GM10266 (cell line): ENCODE measurements around the gene EIF3K.
"Not testable (repeated sequence)": the region's sequence is repeated elsewhere in the genome, so short reads cannot be mapped to it uniquely, and the experiment has no call there.

Experiments
- DNase-seq: peaks from one replicate; pipeline ENCODE4 v3.0.0; 2012; ENCODE audit errors: extremely low spot score
- TF ChIP-seq, protein P1 (sequence below): IDR thresholded peaks from 2 replicates; pipeline ENCODE4 v1.5.1; 2012; ENCODE audit warnings: mild to moderate bottlenecking, low read depth; ENCODE audit not compliant: control insufficient read depth, insufficient read depth; ENCODE audit errors: missing control alignments

The EIF3K gene

DNA sequence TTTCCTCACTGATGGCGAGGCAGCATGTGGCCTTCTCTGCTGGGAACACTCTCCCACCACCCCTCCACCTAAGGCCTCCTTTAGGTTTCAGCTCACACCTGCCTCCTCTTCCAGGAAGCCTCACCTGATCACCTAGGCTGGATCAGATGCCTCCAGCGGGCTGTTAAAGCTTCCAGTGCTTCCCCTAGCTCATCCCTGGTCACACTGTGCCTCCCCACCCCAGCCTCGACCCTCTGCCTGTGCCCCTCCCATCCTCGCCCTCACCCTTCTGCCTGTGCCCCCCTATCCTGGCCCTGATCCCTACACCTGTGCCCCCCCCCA, 35.0 kb upstream of the EIF3K start:
- TF ChIP-seq, protein P1, sequence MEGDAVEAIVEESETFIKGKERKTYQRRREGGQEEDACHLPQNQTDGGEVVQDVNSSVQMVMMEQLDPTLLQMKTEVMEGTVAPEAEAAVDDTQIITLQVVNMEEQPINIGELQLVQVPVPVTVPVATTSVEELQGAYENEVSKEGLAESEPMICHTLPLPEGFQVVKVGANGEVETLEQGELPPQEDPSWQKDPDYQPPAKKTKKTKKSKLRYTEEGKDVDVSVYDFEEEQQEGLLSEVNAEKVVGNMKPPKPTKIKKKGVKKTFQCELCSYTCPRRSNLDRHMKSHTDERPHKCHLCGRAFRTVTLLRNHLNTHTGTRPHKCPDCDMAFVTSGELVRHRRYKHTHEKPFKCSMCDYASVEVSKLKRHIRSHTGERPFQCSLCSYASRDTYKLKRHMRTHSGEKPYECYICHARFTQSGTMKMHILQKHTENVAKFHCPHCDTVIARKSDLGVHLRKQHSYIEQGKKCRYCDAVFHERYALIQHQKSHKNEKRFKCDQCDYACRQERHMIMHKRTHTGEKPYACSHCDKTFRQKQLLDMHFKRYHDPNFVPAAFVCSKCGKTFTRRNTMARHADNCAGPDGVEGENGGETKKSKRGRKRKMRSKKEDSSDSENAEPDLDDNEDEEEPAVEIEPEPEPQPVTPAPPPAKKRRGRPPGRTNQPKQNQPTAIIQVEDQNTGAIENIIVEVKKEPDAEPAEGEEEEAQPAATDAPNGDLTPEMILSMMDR, result no peak
- no peak for DNase-seq

DNA sequence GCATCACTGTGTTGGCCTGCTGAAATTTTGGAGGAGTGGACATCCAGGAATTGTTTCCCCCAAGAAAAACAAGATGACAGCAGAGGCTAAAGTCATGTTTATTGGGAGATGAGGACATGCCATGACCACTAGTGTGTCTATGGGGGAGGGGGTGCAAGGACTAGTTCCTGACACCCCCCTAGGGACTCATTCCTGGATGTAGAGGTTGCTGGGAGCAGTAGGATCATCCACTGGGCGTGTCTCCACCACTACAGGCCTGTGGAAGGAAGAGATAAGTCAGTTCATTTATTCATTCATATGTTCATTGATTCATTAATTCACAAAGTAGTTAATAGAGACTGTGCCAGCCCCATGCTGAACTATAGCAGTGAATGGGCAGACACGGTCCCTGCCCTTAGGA, 31.4 kb upstream of the EIF3K start:
- TF ChIP-seq, protein P1, result no peak
- DNase-seq, result no peak

DNA sequence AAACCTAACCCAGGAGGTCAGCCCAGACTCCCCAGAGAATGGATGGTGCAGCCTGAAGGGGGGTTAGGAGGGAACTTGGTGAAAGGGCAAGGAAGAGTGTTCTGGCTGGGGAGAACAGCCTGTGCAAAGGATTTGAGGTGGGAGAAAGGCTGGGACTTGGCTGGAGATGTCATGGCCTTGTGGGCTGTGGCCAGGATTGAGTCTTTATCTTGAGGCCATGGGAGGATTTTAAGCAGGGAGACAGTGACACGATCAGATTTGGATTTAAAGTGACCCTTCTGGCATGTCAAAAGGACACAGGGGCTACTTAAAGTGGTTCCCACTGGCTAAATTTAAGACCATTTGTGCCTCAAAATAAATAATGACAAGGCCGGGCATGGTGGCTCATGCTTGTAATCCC, 30.9 kb upstream of the EIF3K start:
- DNase-seq, result no peak
- TF ChIP-seq, protein P1, result no peak

DNA sequence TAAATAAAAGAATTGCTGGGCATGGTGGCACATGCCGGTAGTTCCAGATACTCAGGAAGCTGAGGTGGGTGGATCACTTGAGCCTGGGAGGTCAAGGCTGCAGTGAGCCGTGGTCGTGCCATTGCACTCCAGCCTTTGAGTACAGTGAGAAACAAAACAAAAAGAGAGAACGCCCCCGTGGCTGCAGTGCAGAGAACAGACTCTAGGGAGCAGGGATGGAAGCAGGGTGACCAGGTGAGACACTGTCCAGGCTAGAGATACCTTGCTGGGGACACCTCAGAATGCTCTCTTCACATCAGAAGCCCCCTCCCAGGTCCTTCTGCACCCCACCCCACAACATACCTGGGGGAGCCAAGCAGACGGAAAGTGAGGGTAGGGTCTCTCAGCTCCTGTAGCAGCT, 26.0 kb upstream of the EIF3K start:
- TF ChIP-seq, protein P1, result no peak
- DNase-seq, result no peak

DNA sequence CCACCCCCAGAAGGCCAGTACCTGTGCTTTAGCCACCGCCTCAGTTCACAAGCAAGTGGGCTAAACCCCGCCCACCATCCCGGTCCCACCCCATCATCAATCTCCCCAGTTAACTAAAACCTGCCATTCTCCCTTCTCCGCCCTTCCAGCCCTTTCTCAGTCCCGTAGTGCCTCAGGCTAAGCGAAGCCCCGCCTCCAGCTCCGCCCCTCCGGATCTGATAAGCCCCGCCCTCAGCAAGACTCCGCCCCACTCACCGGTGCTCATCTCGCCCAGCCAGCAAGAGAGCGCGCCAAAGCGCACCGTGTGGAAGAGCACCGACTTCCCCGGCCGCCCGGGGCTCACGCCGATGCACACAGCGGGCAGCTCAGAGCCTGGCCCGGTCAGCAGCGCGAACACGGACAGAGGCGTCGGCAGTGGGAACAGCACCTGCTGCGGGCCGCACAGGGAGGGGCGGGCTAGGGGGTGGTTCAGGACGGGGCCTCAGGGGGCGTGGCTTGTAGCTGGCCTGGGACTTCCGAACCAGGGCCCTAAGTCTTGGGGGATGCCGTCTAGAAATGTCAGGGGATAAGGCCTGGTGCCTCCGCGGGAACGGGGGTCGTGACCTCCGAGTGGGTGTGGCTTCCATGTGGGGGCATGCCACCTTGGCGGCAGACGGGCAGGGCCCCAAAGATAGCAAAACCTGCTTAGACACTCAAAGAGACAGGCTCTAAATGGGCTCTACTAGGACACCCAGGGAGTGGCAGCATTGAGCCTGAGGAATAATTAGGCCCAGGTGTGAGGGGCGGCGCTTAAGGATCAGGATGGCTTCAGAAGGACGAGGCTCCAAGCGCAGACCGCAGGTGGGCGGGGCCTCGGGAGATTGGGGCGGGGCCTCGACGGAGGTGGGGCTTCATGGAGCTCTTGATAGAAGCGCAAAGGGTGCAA, 22.7 kb upstream of the EIF3K start:
- no peak for DNase-seq
- TF ChIP-seq, protein P1, result no peak

DNA sequence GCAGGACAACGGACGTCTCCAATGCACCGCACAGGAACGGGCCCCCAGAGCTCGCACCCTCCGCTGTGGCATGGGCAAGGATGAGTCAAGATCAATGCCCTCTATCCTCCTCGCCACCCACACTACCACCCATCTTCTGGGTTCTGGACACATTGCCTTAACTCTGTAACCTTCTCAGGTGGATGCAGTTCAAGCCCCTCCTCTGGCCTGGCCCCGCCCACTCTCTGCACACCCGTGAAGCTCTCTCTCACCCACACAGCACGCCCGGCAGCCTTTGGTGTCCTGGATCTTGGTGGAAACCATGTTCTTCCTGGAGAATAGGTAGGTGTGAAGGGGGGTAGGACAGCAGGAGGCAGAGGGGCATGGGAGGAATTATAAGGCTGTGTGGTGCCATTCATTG, 21.9 kb upstream of the EIF3K start:
- no peak for DNase-seq

DNA sequence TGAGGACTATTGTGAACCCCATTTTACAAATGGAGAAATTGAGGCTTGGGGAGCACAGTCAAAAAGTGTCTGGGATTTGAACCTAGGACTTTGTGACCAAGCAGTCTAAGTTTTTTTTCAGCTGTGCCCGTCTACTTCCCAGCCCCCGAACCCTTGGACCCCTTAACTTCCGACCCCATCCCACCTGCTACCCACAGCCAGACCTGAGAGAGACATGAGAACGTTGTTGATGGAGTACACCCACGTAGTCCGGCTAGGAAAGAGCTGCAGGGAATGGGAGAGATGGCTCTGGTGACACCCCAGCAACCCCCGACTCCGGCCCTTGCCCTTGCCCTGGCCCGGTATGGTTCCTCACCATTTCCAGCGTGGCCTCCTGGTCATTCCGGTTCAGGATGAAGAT, 19.3 kb upstream of the EIF3K start:
- no peak for DNase-seq
- TF ChIP-seq, protein P1, result no peak

More for the DNA sequence above, 21.9 kb upstream of the EIF3K start:
- TF ChIP-seq, protein P1, result no peak

DNA sequence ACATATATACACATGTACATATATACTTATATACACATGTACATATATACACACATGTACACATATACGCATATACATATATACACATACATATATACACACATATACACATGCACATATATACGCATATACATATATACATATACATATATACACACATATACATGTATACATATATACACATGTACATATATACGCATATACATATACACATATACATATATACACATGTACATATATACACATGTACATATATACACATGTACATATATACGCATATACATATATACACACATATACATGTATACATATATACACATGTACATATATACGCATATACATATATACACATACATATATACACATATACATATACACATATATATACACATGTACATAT, 16.1 kb upstream of the EIF3K start:
- not testable (repeated sequence) for DNase-seq
